Liver (tissue), 9 donors: Measurements from ENCODE around the gene NFATC2. TPM values are rescaled to one million over a fixed set of nuclear protein-coding genes. Genes with fewer than 3 reads are reported as not detected.

Experiments
- DNase-seq: peaks from one replicate; pipeline ENCODE4 v3.0.0-alpha.2; 2017; ENCODE audit warnings: low spot score
- H3K27ac ChIP-seq, 2 donors: one replicate each; pipeline ENCODE4 v1.7.0; 2013; ENCODE audit warnings: inconsistent platforms in 2 of 2, low read length in 2 of 2, control low read depth in 1 of 2, low read depth in 1 of 2, mild to moderate bottlenecking in 1 of 2
- H3K27me3 ChIP-seq, 4 donors: one replicate each; pipeline versions ENCODE4 v1.6.1 to v1.7.0; 2013; ENCODE audit warnings: low read length in 3 of 4, inconsistent platforms in 1 of 4, mild to moderate bottlenecking in 1 of 4, moderate library complexity in 1 of 4; ENCODE audit not compliant: control insufficient read depth in 4 of 4, insufficient read depth in 4 of 4
- H3K36me3 ChIP-seq, 4 donors: one replicate each; pipeline versions ENCODE4 v1.6.1 to v1.7.0; 2013; ENCODE audit warnings: low read length in 3 of 4, mild to moderate bottlenecking in 3 of 4, low read depth in 1 of 4, moderate library complexity in 1 of 4; ENCODE audit not compliant: control insufficient read depth in 4 of 4, insufficient read depth in 3 of 4
- H3K4me1 ChIP-seq, 4 donors: one replicate each; pipeline versions ENCODE4 v1.6.1 to v1.7.0; 2013; ENCODE audit warnings: low read length in 3 of 4, mild to moderate bottlenecking in 3 of 4, moderate library complexity in 1 of 4; ENCODE audit not compliant: control insufficient read depth in 4 of 4, insufficient read depth in 4 of 4
- H3K4me3 ChIP-seq, 3 donors: one replicate each; pipeline versions ENCODE4 v1.6.1 to v1.7.0; 2013; ENCODE audit warnings: low read length in 3 of 3, control low read depth in 1 of 3, low read depth in 1 of 3, mild to moderate bottlenecking in 1 of 3
- H3K9ac ChIP-seq, 2 donors: one replicate each; pipeline ENCODE4 v1.7.0; 2013; ENCODE audit warnings: low read length in 2 of 2, mild to moderate bottlenecking in 2 of 2, moderate library complexity in 2 of 2, control low read depth in 1 of 2, low read depth in 1 of 2
- H3K9me3 ChIP-seq, 4 donors: one replicate each; pipeline versions ENCODE4 v1.6.1 to v1.7.0; 2013; ENCODE audit warnings: low read length in 3 of 4; ENCODE audit not compliant: control insufficient read depth in 4 of 4
- FOXA2 ChIP-seq: IDR thresholded peaks from 2 replicates; pipeline ENCODE4 v1.6.1; 2016; ENCODE audit warnings: antibody characterized with exemption
- GABPA ChIP-seq, 2 donors: IDR thresholded peaks in 1 of 2; conservative IDR thresholded peaks in 1 of 2; 2 replicates each; pipeline ENCODE4 v1.6.1; 2016; ENCODE audit warnings: antibody characterized with exemption in 2 of 2, mild to moderate bottlenecking in 1 of 2, moderate library complexity in 1 of 2
- HNF4A ChIP-seq, 2 donors: conservative IDR thresholded peaks; 2 replicates each; pipeline ENCODE4 v1.6.1; 2016; ENCODE audit warnings: antibody characterized with exemption in 2 of 2, mild to moderate bottlenecking in 2 of 2
- JUND ChIP-seq, 2 donors: IDR thresholded peaks; 2 replicates each; pipeline ENCODE4 v1.6.1; 2016; ENCODE audit warnings: antibody characterized with exemption in 2 of 2
- MAX ChIP-seq: IDR thresholded peaks from 2 replicates; pipeline ENCODE4 v1.6.1; 2016; ENCODE audit warnings: antibody characterized with exemption
- RAD21 ChIP-seq, 2 donors: IDR thresholded peaks; 2 replicates each; pipeline ENCODE4 v1.6.1; 2016; ENCODE audit warnings: antibody characterized with exemption in 2 of 2, mild to moderate bottlenecking in 2 of 2
- REST ChIP-seq: IDR thresholded peaks from 2 replicates; pipeline ENCODE4 v1.6.1; 2016; ENCODE audit warnings: antibody characterized with exemption, mild to moderate bottlenecking
- RXRA ChIP-seq, 2 donors: IDR thresholded peaks; 2 replicates each; pipeline ENCODE4 v1.6.1; 2017 to 2018; ENCODE audit warnings: antibody characterized with exemption in 2 of 2, mild to moderate bottlenecking in 1 of 2
- SP1 ChIP-seq: IDR thresholded peaks from 2 replicates; pipeline ENCODE4 v1.6.1; 2018; ENCODE audit warnings: antibody characterized with exemption, mild to moderate bottlenecking
- YY1 ChIP-seq: IDR thresholded peaks from 2 replicates; pipeline ENCODE4 v1.6.1; 2016; ENCODE audit warnings: antibody characterized with exemption, mild to moderate bottlenecking
- WGBS: extraction: QIAGEN DNeasy Blood & Tissue Kit; methylation state at CpG from one replicate; pipeline ENCODE4 v1.1.7; 2013; 5-methylcytosine and 5-hydroxymethylcytosine counted together
- polyA plus RNA-seq, 2 donors: library from polyadenylated mRNA; stranded (reverse) in 1 of 2; unstranded in 1 of 2; fragments of 200-250 nt in 1 of 2; fragments of >200 nt in 1 of 2; fragmentation: Nextera tagmentation in 1 of 2; extraction: Ambion mirVana in 1 of 2; gene quantifications; one replicate each; pipeline versions ENCODE4 v1.2.1 to v1.2.3, GENCODE V29; 2013 to 2015
- total RNA-seq, 2 donors: library from RNA; depleted of rRNA; stranded (reverse); fragments of >200 nt; gene quantifications; one replicate each; pipeline ENCODE4 v1.2.3, GENCODE V29; 2014
- donor health status: healthy.
- donor health status: healthy.
- donor health status: healthy.
- donor health status: healthy.
- donor health status: healthy.

Gene NFATC2
- total and polyA plus RNA-seq, 4 donors = 1.2 to 6.7 (median 2.6) TPM

GRCh38 chr20:51426718-51427650, 115.5 kb downstream of the NFATC2 start:
- Histone ChIP-seq H3K9me3 (no peaks in the 10 kb centered on the region), H3K27ac (peak overlapping the region; percentile 9), H3K9ac (no peak overlapping the region), H3K4me1 (peaks cover 4 to 42% (median 28%) of the 10 kb centered on the region in 4 donors), H3K4me3 (no peak overlapping the region), H3K27me3 (no peaks in the 10 kb centered on the region), H3K36me3 (peaks cover 0 to 9% (median 3%) of the 10 kb centered on the region in 4 donors)
- no peak for DNase-seq
- WGBS = 72% methylated on average over 19 of the region's 19 CpGs
- TF ChIP-seq YY1 = no peak
- peak in 1 of 2 donors; percentile 72 for TF ChIP-seq RXRA (IDR thresholded peaks at IDR 0.05)
- TF ChIP-seq FOXA2 = no peak
- no peak for TF ChIP-seq SP1
- TF ChIP-seq REST = peak; percentile 33
- TF ChIP-seq RAD21 (IDR thresholded peaks at IDR 0.05) = no peak
- no peak for TF ChIP-seq GABPA (IDR thresholded peaks at IDR 0.05 in 1 of 2, conservative IDR thresholded peaks at IDR 0.05 in 1 of 2)
- TF ChIP-seq HNF4A (conservative IDR thresholded peaks at IDR 0.05) = peak in 1 of 2 donors; percentile 53
- no peak for TF ChIP-seq MAX

GRCh38 chr20:51425347-51426106, 117.0 kb downstream of the NFATC2 start:
- no peak overlapping the region for H3K27ac ChIP-seq
- H3K9me3 ChIP-seq = no peaks in the 10 kb centered on the region
- peaks cover 0 to 6% (median 1%) of the 10 kb centered on the region in 4 donors for H3K36me3 ChIP-seq
- peaks cover 4 to 32% (median 23%) of the 10 kb centered on the region in 4 donors for H3K4me1 ChIP-seq
- no peak overlapping the region for H3K4me3 ChIP-seq
- no peak overlapping the region for H3K9ac ChIP-seq
- 93% methylated on average over 22 of the region's 22 CpGs for WGBS
- no peaks in the 10 kb centered on the region for H3K27me3 ChIP-seq
- TF ChIP-seq RAD21 (IDR thresholded peaks at IDR 0.05) (no peak), JUND (IDR thresholded peaks at IDR 0.05) (no peak)
- DNase-seq = no peak
